ENCODE measurements around the gene LAGE3.

The LAGE3 gene

DNA sequence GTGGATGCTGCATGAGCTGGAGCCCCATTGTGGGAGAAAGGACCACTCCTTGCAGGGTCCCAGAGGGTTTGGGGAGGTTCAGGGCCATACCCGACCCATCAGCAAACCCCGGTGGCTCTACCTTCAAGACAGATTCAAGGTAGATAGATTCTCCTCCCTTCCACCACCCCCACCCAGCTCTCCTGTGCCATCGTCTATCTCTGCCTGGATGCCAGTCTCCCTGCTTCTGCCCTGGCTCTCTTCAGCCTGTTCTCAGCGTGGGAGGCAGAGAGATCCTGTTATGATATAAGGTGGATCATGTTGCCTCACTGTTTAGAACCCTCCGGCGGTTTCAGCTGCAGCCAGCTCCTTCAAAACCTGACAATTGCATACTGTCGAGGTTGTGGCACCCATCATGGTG, 5.4 kb downstream of the LAGE3 start:
- no peak for DNase-seq

DNA sequence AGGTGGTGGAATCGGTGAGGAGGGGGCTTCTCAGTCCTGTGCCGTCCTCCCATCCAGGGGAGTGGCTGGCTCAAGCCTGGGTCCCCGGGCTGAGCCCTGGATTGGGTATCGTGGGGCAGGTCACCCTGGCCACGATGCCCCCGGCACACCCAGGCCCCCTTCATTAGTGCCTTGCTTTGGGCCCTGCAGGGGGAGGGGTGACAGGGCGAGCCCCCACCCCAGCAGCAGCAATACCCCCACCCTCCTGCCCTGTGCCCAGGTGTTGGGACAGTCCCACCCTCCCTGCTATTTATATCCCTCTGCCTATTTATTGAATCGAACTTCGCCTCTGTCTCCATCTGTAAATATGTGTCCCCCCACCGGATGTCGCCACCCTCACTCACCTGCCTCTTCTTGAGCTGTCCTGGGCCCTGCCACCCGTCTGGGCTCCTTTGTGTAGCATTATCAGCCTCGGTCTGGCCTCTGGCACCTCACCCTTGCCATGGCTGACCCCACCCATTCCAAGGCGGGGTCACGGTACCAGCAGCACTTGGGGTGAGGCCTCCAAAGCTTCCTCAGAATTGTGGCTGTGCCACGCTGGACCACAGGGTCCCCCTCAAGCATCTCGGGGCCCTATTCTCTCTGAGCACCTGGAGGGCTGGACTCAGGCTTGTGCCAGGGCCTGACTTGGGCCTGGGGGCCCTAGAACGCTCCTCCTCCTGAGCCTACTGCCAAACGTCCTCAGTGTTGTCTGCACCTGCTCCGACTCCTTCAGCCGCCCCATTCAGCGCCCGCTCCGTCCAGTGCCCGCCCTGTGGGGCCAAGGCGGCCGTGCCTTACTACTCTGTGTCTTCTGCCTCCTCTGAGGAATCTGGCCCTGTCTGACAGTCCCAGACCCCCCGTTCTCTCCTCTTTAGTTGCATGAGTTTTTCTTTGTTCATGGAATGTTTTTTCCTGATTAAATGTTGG, 6.1 kb downstream of the LAGE3 start:
- DNase-seq = no peak

DNA sequence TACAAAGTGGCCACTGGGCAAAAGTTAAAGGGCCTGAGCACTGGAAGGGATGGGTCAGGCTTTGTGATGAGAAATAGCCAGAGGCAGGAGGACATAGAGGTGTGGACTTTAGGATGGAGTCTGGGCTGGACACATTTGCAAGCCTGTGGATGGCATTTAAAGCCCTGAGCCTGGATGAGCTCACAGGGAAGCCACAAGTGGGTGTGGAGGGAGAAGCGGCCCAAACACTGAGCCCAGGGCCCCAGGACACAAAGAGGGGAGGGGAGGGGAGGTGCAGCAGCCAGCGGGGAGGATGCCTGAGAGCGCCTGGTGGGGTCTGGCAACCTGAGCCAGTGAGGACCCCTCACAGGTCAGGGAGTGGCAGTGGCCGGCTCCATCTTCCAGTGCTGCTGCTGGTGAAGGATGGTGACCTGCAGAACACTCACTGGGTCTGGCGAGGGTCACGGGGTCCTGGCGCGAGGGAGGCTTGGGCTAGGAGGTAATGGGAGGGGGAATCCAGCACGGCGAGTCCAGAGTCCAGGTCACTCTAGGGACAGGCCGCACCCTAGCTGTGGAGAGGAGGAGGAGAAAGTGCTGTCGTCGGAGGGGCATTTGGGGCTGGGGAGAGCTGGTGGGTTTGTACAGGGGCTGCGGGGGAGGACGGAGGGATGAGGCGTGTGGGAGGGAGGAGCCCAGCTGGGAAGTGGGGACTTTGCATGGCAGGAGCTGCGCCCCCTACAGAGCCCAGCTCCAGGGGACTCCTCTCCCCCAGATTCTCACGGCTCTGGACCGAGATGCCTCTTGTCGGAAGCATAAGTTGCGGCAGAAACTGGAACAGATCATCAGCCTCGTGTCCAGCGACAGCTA, 7.0 kb downstream of the LAGE3 start:
- no peak for DNase-seq

DNA sequence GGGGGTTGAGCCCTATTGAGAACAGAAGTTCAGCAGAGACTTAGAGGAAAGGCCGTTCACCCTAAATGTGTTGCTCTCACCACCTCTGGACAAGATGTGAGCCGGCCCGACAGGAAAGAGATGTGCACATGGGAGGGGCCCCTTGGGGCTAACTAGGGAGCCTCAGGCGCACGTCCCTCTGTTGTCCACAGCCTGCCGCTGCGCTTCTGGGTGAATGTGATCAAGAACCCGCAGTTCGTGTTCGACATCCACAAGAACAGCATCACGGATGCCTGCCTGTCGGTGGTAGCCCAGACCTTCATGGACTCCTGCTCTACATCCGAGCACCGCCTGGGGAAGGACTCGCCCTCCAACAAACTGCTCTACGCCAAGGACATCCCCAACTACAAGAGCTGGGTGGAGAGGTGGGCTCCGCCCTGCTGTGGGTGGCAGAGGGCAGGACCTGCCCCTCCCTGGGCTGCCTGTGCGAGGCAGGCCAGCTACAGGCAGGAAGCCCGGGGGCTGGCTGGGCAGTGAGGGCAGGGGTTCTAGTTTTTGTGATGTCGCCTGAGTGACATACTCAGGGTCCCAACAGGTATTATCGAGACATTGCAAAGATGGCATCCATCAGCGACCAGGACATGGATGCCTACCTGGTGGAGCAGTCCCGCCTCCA, 8.0 kb downstream of the LAGE3 start:
- DNase-seq = no peak

DNA sequence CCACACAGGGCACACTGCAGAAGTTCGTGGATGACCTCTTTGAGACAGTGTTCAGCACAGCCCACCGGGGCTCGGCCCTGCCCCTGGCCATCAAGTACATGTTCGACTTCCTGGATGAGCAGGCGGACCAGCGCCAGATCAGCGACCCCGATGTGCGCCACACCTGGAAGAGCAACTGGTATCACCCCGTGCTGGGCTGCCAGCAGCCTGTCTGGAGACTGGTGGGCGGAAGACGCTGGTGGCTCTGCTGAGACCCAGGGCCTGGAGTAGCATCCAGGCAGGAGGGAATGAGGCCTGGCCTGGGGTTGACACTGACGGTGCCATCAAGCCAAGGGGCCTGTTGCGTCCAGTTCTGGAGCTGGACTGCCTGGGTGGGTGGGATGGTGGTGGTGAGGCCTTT, 8.6 kb downstream of the LAGE3 start:
- DNase-seq = no peak

DNA sequence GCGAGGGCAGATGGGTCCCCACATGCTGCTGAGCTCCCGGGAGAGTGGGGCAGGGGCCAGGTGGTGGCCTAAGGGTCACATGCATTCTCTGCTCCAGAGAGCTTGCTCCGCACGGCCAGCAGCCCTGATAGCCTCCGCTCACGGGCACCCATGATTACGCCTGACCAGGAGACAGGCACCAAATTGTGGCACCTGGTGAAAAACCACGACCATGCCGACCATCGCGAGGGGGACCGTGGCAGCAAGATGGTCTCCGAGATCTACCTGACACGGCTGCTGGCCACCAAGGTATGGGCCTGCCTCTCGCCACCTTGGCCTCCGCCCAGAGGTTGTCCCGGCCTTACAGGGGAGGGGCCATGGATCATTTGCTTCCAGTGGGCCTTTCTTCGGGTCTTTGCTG, 9.2 kb downstream of the LAGE3 start:
- no peak for DNase-seq

DNA sequence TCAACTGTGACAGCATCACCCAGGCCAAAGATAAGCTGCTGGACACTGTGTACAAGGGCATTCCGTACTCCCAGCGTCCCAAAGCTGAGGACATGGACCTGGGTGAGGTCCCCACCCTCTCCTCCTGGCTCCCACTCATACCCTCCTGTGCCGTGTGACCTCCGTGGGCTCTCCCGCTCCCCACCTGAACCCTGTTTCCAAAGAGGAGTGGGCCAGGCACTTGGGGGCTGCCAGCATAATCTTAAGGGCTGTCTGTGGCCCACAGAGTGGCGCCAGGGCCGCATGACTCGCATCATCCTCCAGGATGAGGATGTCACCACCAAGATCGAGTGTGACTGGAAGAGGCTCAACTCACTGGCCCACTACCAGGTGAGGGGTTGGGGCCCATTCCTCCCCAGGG, 10.0 kb downstream of the LAGE3 start:
- no peak for DNase-seq

DNA sequence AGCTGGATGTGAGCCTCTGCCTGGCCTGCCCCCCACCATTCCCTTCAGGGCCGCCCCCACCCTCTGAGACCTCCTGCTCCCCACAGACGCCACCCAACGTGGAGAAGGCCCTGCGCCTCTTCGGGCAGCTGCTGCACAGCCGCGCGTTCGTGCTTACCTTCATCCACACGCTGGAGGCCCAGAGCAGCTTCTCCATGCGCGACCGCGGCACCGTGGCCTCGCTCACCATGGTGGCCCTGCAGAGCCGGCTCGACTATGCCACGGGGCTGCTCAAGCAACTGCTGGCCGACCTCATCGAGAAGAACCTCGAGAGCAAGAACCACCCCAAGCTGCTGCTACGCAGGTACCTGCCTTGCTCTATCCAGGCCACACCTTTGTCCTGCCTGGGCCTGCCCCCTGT, 10.9 kb downstream of the LAGE3 start:
- no peak for DNase-seq

DNA sequence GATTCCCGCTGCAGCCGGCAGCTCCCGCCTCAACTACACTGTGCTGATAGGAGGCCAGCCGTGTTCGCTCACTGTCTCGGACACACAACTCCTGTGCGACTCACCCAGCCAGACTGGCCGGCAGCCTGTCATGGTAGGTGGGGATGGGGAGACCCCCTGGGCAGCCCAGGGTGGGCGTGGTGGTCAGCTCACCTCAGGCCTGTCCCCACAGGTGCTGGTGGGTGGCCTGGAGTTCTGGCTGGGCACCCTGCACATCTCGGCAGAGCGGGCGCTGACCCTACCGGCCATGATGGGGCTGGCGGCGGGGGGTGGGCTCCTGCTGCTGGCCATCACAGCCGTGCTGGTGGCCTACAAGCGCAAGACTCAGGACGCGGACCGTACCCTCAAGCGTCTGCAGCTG, 11.5 kb downstream of the LAGE3 start:
- no peak for DNase-seq

DNA sequence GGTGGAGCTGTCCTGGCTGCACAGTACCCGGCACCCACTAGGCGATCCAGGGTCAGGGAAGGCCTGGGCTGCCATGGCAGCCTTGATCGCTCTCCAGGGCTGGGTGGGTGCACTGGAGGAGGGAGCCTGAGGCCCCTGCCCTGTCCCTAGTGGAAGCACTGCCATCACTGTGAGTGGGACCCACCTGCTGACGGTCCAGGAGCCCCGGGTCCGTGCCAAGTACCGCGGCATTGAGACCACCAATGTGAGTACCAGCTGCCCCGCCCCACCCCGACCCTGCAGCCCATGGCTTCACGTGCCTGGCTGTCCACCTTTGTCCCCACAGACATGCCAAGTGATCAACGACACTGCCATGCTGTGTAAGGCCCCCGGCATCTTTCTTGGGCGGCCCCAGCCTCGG, 12.2 kb downstream of the LAGE3 start:
- no peak for DNase-seq

DNA sequence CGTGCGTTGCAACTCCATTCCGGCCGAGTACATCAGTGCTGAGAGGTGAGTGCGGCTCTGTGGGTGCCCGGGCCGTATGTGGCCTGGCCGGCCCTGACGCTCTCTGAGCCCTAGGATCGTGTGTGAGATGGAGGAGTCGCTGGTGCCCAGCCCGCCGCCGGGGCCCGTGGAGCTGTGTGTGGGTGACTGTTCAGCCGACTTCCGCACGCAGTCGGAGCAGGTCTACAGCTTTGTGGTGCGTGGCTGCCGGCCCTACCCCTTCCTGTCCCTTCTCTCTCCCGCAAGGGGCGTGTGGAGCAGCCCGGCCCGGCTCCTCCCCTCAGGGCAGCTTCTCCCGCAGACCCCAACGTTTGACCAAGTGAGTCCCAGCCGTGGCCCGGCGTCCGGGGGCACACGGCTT, 13.0 kb downstream of the LAGE3 start:
- no peak for DNase-seq

DNA sequence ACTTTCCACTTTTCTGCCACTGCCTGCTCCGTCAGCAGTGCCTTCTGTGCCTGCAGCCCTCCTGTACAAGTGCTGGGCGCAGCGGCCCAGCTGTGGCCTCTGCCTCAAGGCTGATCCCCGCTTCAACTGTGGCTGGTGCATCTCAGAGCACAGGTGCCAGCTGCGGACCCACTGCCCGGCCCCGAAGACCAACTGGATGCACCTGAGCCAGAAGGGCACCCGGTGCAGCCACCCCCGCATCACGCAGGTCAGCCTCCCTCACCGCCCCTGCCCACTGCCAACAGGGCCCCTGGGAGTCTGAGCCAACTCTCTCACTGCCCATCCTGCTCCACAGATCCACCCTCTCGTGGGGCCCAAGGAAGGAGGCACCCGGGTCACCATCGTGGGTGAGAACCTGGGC, 13.5 kb downstream of the LAGE3 start:
- no peak for DNase-seq

DNA sequence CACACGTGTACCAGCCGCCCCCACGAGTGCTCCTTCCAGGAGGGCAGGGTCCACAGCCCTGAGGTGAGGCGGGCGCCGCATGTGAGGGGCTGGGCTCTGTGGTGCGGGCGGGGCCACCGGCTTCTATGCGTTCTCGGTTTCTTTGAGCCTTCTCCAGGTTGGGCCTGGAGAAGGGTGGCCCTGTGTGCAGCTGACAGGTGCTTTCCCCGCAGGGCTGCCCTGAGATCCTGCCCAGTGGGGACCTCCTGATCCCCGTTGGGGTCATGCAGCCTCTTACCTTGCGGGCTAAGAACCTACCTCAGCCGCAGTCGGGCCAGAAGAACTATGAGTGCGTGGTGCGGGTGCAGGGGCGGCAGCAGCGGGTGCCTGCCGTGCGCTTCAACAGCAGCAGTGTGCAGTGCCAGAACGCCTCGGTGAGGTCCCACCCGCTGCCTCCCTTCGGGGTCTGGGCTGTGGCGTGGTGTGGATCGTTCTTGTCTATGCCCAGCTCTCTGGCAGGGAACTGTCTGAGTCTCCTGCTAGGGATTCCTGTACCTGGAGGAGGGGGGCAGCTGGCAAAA, 14.2 kb downstream of the LAGE3 start:
- no peak for DNase-seq

DNA sequence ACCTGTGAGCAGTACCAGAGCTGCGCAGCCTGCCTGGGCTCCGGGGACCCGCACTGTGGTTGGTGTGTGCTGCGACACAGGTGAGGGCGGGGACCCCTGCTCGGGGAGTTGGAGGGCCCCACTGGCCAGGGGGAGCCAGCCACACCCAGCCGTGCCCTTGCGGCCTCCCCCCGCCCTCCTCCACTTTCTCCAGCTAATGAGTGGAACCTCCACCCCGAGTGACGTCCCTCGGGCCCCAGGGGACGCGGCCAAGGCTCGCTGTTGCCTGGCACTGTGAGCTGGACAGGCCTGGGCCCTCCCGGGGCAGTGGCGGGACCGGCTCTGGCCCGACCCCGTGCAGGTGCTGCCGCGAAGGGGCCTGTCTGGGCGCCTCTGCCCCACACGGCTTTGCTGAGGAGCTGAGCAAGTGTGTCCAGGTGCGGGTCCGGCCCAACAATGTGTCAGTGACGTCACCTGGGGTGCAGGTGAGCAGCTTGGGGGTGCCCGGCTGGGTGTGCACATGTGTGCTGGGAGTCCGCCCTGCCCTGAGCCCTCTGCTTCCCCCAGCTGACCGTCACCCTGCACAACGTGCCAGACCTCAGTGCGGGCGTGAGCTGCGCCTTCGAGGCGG, 15.4 kb downstream of the LAGE3 start:
- DNase-seq = no peak

DNA sequence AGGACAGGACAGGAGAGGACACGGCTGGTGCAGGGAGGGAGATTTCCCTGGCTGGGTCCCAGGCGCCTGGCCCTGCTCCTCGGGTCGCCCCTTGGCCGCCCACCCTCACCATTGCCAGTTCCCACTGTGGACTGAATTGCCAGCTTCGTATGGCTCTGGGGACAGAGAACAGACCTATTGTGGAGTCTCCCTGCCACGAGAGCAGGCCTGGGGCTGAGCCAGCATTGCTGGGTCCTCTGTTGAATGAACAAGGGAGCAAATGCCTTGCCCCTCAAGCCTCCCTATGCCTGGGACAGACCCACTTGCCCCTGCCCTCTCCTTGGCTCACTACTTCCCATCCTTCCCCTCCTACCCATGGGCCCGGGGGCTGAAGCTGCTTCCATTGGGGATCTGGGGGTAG, 16.7 kb downstream of the LAGE3 start:
- DNase-seq = no peak

DNA sequence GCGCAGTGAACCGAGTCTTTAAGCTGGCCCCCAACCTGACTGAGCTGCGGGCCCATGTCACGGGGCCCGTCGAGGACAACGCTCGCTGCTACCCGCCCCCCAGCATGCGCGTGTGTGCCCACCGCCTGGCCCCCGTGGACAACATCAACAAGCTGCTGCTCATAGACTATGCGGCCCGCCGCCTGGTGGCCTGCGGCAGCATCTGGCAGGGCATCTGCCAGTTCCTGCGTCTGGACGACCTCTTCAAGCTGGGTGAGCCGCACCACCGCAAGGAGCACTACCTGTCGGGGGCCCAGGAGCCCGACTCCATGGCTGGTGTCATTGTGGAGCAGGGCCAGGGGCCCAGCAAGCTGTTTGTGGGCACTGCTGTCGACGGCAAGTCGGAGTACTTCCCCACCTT, 18.8 kb downstream of the LAGE3 start:
- no peak for DNase-seq

DNA sequence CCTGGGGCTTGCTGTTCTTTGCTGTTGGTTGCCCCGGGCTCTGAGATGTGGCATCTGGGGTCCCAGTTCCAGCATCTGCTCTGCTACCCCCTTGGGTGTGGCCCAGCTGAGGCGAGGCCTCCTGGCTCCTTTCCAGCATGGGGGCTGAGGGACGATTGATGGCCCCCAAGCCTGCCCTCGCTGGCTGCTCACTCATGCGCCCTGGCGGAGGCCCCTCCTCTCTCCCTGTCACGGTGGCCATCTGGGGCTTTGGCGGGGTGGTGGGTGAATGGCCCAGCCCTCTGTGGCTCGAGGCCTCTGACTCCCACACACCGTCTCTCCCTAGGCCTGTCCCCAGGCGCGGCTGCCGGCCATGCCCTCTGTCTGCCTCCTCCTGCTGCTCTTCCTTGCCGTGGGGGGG, 19.2 kb downstream of the LAGE3 start:
- no peak for DNase-seq

DNA sequence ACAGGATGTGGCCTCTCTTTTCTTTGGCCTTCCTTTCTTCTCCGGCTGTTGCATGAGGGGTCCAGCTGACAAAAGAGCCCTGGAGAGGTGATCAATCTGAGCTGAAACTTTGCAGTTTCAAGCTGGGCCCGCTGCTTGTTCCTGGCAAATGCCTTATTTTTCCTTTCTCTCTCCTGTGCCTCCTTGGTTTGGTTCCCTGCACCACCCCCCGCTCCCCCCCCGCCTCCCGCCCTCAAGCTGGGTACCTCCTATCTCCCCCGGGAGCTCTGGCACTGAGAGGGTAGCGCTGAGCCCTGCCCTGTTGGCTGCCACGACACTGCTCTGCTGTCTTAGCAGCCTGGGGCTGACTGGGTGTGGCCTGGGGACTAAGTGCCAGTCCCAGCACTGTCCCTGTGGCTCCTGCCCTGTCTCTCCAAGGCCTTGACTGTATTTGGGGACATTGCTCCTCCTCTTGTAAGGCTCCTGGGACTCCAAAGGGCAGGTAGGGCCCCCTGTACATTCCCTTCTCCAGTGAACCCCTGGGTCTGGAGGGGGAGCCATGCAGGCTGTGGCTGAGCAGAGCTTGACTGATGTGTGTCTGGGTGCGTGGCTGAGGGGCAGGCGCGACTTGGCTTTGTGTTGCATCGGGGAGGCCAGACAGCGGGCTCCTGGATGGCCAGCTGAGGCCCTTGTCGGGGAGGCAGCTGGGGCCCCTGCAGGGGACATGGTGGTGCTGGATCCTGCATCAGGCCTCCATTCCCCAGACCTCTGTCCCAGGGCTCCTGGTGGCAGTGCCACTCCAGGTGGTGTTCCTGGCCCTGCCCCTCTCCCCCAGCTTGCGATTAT, 19.9 kb downstream of the LAGE3 start:
- DNase-seq = no peak

DNA sequence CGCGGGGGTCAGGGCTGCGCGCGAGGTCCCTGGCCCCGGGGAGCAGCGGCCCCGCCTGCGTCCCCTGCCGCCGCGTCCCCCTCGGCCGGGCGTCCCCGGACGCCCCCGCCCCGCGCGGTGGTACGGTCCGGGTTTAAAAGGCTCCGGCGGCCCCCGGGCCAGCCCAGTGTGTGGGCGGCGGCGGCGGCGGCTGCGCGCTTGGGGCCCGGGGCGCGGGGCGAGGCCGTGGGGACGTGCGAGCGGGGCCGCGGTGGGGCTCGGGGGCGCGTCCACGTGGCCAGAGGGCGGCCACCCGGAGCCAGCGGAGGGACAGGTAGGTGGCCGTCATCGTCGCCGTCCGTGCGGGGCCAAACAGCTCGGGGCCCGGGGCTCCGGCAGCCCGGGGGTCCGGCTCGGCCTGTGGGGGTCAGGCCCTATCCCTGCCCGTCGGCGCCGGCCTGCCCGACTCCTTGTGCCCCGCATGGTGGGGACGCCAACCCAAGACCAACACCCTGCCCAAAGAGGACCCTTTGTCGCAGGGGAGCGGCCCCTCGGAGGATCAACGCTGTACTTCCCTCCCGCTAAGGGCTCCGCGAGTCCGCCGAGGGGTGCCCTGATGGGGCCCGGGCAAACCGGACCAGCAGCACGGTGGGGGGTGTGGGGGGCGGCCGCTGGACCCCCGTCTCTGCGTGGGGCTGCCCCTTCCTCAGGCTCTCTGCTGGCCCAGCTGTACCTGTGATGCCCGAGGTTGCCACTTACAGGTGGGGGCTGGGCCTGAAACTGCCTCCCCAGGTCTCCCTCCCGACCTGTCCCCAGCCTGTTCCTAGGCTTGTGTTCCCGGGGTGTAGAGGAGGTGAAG, 20.7 kb downstream of the LAGE3 start, which contains the start of gene PLXNA3:
Gene PLXNA3, plus strand, starts transcription at position 166 of the 838 bp plus-strand sequence. CDS start 1,903 bp downstream, outside the sequence.
- DNase-seq = no peak

DNA sequence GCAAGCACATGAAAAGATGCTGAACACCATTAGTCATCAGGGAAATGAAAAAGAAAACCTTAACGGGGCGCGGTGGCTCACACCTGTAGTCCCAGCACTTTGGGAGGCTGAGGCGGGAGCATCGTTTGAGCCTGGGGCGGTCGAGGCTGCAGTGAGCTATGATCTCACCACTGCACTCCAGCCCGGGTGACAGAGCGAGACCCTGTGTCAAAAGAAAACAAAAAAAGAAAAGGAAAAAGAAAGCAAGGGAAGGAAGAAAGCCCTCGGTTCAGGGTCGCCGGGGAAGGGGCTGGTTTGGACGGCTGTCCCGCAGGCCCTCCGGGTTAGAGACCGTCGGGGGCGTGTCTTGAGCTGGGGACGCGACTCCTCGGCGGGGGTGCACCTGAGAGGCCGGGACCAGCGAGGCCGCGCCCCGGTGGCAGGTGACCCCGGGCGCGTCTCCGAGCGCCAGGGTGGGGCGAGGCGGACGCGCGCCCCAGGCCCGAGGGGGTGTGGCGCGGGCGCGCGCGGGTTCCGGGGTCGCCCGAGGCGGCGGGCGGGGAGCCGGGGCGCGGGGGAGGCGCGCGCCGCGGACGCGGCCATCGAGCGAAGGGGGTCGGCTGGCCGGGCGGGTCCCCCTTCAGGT, 21.5 kb downstream of the LAGE3 start:
- DNase-seq = no peak

All from NCI-H2081 treated with DMSO at 0.1 percent for 48 hours (cell line).